Ovary (tissue), 3 donors: ENCODE measurements around the gene EVA1A.

ENCODE experiments used
- CTCF ChIP-seq, 3 donors: fragments of 450-650 bp in 2 of 3; fragments of 200-600 bp in 1 of 3; IDR thresholded peaks; one replicate each; pipeline versions ENCODE4 v1.5.1 to v1.8.0; 2016 to 2022; ENCODE audit warnings: antibody characterized with exemption in 3 of 3, mild to moderate bottlenecking in 1 of 3
- EP300 ChIP-seq: sonication (generic); formaldehyde crosslinking; IDR thresholded peaks from one replicate; pipeline ENCODE4 v1.6.1; 2017; ENCODE audit warnings: antibody characterized with exemption
- donor health status: DM: no; HTN: no; CAD: no.

GRCh38 chr2:75525434-75526310 is 35.1 kb downstream of the EVA1A start:
- TF ChIP-seq CTCF (IDR thresholded peaks at IDR 0.05) (no peak), EP300 (no peak)
